ENCODE data around the gene C2CD4C. TPM values are rescaled to one million over a fixed set of nuclear protein-coding genes. Genes with fewer than 3 reads are reported as not detected.

Gene C2CD4C
- total RNA-seq, 1 donor from 2014 or later: 2.2 TPM

GRCh38 chr19:442085-442484, 33.1 kb upstream of the C2CD4C start:
- no peaks in the 10 kb centered on the region for H3K36me3 ChIP-seq
- H3K27ac ChIP-seq: no peak overlapping the region
- intact Hi-C loops (cut with DNase I): no loop called here
- TF ChIP-seq POLR2AphosphoS5 (IDR thresholded peaks at IDR 0.05; ENCODE audit: insufficient read depth in 1 of 2, low read depth in 1 of 2) (no peak), CTCF (IDR thresholded peaks at IDR 0.05) (no peak), POLR2A (IDR thresholded peaks at IDR 0.05) (no peak)
- no peaks in the 10 kb centered on the region for H3K9me3 ChIP-seq
- no peak for DNase-seq (ENCODE audit: extremely low spot score in 2 of 2)
- H3K4me1 ChIP-seq: no peaks in the 10 kb centered on the region
- H3K4me3 ChIP-seq: no peak overlapping the region
- H3K27me3 ChIP-seq: no peaks in the 10 kb centered on the region

GRCh38 chr19:441213-441836, 32.4 kb upstream of the C2CD4C start:
- H3K27me3 ChIP-seq: no peaks in the 10 kb centered on the region
- H3K9me3 ChIP-seq: no peaks in the 10 kb centered on the region
- TF ChIP-seq CTCF (IDR thresholded peaks at IDR 0.05) (no peak), POLR2AphosphoS5 (IDR thresholded peaks at IDR 0.05; ENCODE audit: insufficient read depth in 1 of 2, low read depth in 1 of 2) (no peak), POLR2A (IDR thresholded peaks at IDR 0.05) (no peak)
- H3K27ac ChIP-seq: no peak overlapping the region
- H3K36me3 ChIP-seq: no peaks in the 10 kb centered on the region
- H3K4me3 ChIP-seq: no peak overlapping the region
- DNase-seq (ENCODE audit: extremely low spot score in 2 of 2): no peak
- intact Hi-C loops (cut with DNase I): no loop called here
- H3K4me1 ChIP-seq: no peaks in the 10 kb centered on the region

GRCh38 chr19:440391-441212, 31.7 kb upstream of the C2CD4C start:
- TF ChIP-seq POLR2A (IDR thresholded peaks at IDR 0.05): no peak
- TF ChIP-seq CTCF (IDR thresholded peaks at IDR 0.05): no peak
- no peak for TF ChIP-seq POLR2AphosphoS5 (IDR thresholded peaks at IDR 0.05; ENCODE audit: insufficient read depth in 1 of 2, low read depth in 1 of 2)
- intact Hi-C loops (cut with DNase I): no loop called here

GRCh38 chr19:439167-439900, 30.4 kb upstream of the C2CD4C start:
- Histone ChIP-seq H3K36me3 (no peaks in the 10 kb centered on the region), H3K9me3 (no peaks in the 10 kb centered on the region), H3K27ac (no peak overlapping the region), H3K27me3 (no peaks in the 10 kb centered on the region), H3K4me3 (no peak overlapping the region), H3K4me1 (no peaks in the 10 kb centered on the region)
- TF ChIP-seq CTCF (IDR thresholded peaks at IDR 0.05): no peak
- no peak for TF ChIP-seq POLR2A (IDR thresholded peaks at IDR 0.05)
- TF ChIP-seq POLR2AphosphoS5 (IDR thresholded peaks at IDR 0.05; ENCODE audit: insufficient read depth in 1 of 2, low read depth in 1 of 2): no peak
- intact Hi-C loops (cut with DNase I): no loop called here
- DNase-seq (ENCODE audit: extremely low spot score in 2 of 2): no peak

More at GRCh38 chr19:440391-441212, 31.7 kb upstream of the C2CD4C start:
- no peak for DNase-seq (ENCODE audit: extremely low spot score in 2 of 2)
- Histone ChIP-seq H3K4me1 (no peaks in the 10 kb centered on the region), H3K27ac (no peak overlapping the region), H3K4me3 (no peak overlapping the region), H3K9me3 (no peaks in the 10 kb centered on the region), H3K36me3 (no peaks in the 10 kb centered on the region), H3K27me3 (no peaks in the 10 kb centered on the region)
